Measurements from ENCODE around the gene FHOD3. TPM values are rescaled to one million over a fixed set of nuclear protein-coding genes. Genes with fewer than 3 reads are reported as not detected.

Gene FHOD3
- total RNA-seq, 1 donor from 2014 or later = 5.6 TPM

- Histone ChIP-seq H3K9me3 (no peaks in the 10 kb centered on the region), H3K36me3 (no peaks in the 10 kb centered on the region), H3K27me3 (no peaks in the 10 kb centered on the region), H3K4me3 (no peak overlapping the region), H3K4me1 (no peaks in the 10 kb centered on the region), H3K27ac (no peak overlapping the region)
- intact Hi-C loops (cut with DNase I) = no loop called here
- DNase-seq (ENCODE audit: extremely low spot score in 2 of 2) = no peak
- TF ChIP-seq POLR2A (IDR thresholded peaks at IDR 0.05) (no peak), POLR2AphosphoS5 (IDR thresholded peaks at IDR 0.05; ENCODE audit: insufficient read depth in 1 of 2, low read depth in 1 of 2) (no peak), CTCF (IDR thresholded peaks at IDR 0.05) (no peak)
Observed at GRCh38 chr18:36602071-36602470, 304.6 kb downstream of the FHOD3 start.

- intact Hi-C loops (cut with DNase I) = no loop called here
- no peak for DNase-seq (ENCODE audit: extremely low spot score in 2 of 2)
- TF ChIP-seq CTCF (IDR thresholded peaks at IDR 0.05) = no peak
- no peak for TF ChIP-seq POLR2A (IDR thresholded peaks at IDR 0.05)
- TF ChIP-seq POLR2AphosphoS5 (IDR thresholded peaks at IDR 0.05; ENCODE audit: insufficient read depth in 1 of 2, low read depth in 1 of 2) = no peak
Observed at GRCh38 chr18:36602620-36603019, 305.1 kb downstream of the FHOD3 start.

GRCh38 chr18:36608107-36608506, 310.6 kb downstream of the FHOD3 start:
- TF ChIP-seq CTCF (IDR thresholded peaks at IDR 0.05) = no peak
- TF ChIP-seq POLR2A (IDR thresholded peaks at IDR 0.05) = no peak
- TF ChIP-seq POLR2AphosphoS5 (IDR thresholded peaks at IDR 0.05; ENCODE audit: insufficient read depth in 1 of 2, low read depth in 1 of 2) = no peak
- DNase-seq (ENCODE audit: extremely low spot score in 2 of 2) = peak in 1 of 2 donors; percentile 13
- no peaks in the 10 kb centered on the region for H3K36me3 ChIP-seq
- H3K9me3 ChIP-seq = no peaks in the 10 kb centered on the region
- H3K4me3 ChIP-seq = no peak overlapping the region
- no peaks in the 10 kb centered on the region for H3K27me3 ChIP-seq
- H3K27ac ChIP-seq = no peak overlapping the region
- no peaks in the 10 kb centered on the region for H3K4me1 ChIP-seq
- intact Hi-C loops (cut with DNase I) = loop anchor here (5.0 kb wide), 1 partner anchor 1186 kb away; no protein-coding TSS in a partner anchor

More at GRCh38 chr18:36602620-36603019, 305.1 kb downstream of the FHOD3 start:
- Histone ChIP-seq H3K9me3 (no peaks in the 10 kb centered on the region), H3K27me3 (no peaks in the 10 kb centered on the region), H3K4me1 (no peaks in the 10 kb centered on the region), H3K36me3 (no peaks in the 10 kb centered on the region), H3K4me3 (no peak overlapping the region), H3K27ac (no peak overlapping the region)

DNA sequence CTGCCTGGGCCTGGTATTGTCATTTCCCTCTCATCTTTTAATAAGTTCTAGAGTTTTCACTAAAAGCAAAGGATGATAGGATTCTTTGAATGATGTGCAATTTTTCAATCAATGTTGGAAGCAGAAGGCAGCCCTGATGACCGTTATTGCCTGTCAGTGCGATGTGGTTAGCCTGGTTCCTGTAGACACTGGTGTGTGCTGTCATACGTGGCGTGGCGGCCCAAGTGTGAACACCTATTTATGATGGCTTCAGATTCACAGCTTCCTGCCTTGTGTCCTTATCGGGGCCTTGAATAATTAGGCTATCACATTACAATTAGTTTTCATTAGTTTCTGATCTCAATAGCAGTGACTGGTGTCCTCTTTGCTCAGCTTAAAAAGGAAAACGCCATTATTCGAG, 312.7 kb downstream of the FHOD3 start:
- intact Hi-C loops (cut with DNase I) = no loop called here
- no peak for DNase-seq (ENCODE audit: extremely low spot score in 2 of 2)

More for the DNA sequence above, 312.7 kb downstream of the FHOD3 start:
- Histone ChIP-seq H3K9me3 (no peaks in the 10 kb centered on the region), H3K27ac (no peak overlapping the region), H3K36me3 (no peaks in the 10 kb centered on the region), H3K27me3 (no peaks in the 10 kb centered on the region), H3K4me3 (no peak overlapping the region), H3K4me1 (no peaks in the 10 kb centered on the region)
- TF ChIP-seq POLR2AphosphoS5 (IDR thresholded peaks at IDR 0.05; ENCODE audit: insufficient read depth in 1 of 2, low read depth in 1 of 2) (no peak), POLR2A (IDR thresholded peaks at IDR 0.05) (no peak), CTCF (IDR thresholded peaks at IDR 0.05) (no peak)
